ENCODE results near the gene BNC2.

BNC2 gene

DNA sequence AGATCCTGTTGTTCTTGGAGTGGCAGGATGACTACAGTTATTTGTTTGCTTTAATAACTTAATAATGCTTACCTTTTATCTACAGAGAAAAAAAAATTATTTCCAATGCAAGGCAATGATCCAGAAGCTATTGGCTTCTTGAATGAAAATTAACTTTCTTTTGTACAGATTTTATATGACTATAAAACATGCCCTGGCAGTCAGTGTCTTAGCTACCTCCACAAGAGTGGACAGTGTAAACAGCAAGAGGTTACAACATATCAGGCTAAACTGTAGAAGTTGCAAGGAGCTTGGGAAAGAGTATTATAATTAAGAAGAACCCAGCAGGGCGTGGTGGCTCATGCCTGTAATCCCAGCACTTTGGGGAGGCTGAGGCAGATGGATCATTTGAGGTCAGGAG, 49.1 kb downstream of the BNC2 start:
- POLR2A ChIA-PET: no interaction called here
- no peak for DNase-seq (ENCODE audit: extremely low spot score)
- no peak for TF ChIP-seq HDGF (IDR thresholded peaks at IDR 0.05; ENCODE audit: borderline replicate concordance)
- no peak for TF ChIP-seq PKNOX1 (IDR thresholded peaks at IDR 0.05)
- no peak for TF ChIP-seq SUZ12 (IDR thresholded peaks at IDR 0.05)
- TF ChIP-seq BHLHE40 (IDR thresholded peaks at IDR 0.05; ENCODE audit: borderline replicate concordance): no peak
- no peak for TF ChIP-seq ZNF384 (IDR thresholded peaks at IDR 0.05)
- TF ChIP-seq FOXK2 (IDR thresholded peaks at IDR 0.05): no peak
- TF ChIP-seq LEF1 (IDR thresholded peaks at IDR 0.05; ENCODE audit: borderline replicate concordance): no peak
- TF ChIP-seq FOXA1 (IDR thresholded peaks at IDR 0.05): no peak
- TF ChIP-seq CTBP1 (IDR thresholded peaks at IDR 0.05; ENCODE audit: borderline replicate concordance): no peak
- no peak for TF ChIP-seq L3MBTL2 (conservative IDR thresholded peaks at IDR 0.05)
- CTCF ChIA-PET: no interaction called here

DNA sequence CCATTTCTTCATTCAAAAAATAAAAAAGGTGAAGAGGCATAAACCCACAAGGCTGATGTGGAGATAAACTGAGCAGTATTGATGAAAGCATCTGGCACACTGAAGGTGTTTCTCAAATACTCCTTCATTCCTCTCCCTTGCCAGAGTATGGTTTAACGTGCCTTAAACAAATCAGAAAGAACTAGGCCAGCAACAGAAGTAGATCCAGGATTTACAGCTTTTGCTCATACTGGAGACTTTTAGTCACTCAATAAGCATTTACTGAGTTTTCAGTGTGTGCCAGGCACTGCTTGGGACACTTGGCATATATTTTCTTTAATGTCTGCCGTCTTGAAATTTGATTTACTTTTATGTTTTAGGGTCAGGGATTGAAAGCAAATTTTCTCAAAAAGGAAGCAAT, 53.0 kb downstream of the BNC2 start:
- no peak for TF ChIP-seq LEF1 (IDR thresholded peaks at IDR 0.05; ENCODE audit: borderline replicate concordance)
- no peak for TF ChIP-seq ZNF384 (IDR thresholded peaks at IDR 0.05)
- TF ChIP-seq ELF4 (IDR thresholded peaks at IDR 0.05): no peak
- TF ChIP-seq PKNOX1 (IDR thresholded peaks at IDR 0.05): no peak
- ChIA-PET POLR2A (no interaction called here), CTCF (no interaction called here)
- no peak for DNase-seq (ENCODE audit: extremely low spot score)

GRCh38 chr9:16817002-16817401, 53.5 kb downstream of the BNC2 start:
- no peak for TF ChIP-seq NFRKB (IDR thresholded peaks at IDR 0.05)
- TF ChIP-seq BHLHE40 (IDR thresholded peaks at IDR 0.05; ENCODE audit: borderline replicate concordance): no peak
- no peak for TF ChIP-seq ZNF384 (IDR thresholded peaks at IDR 0.05)
- no peak for TF ChIP-seq PKNOX1 (IDR thresholded peaks at IDR 0.05)
- TF ChIP-seq SP1 (IDR thresholded peaks at IDR 0.05): no peak
- no peak for TF ChIP-seq FOXA1 (IDR thresholded peaks at IDR 0.05)
- no peak for TF ChIP-seq FOXM1 (IDR thresholded peaks at IDR 0.05; ENCODE audit: borderline replicate concordance)
- TF ChIP-seq SUZ12 (IDR thresholded peaks at IDR 0.05): no peak
- TF ChIP-seq ARNT (IDR thresholded peaks at IDR 0.05): no peak
- TF ChIP-seq CTBP1 (IDR thresholded peaks at IDR 0.05; ENCODE audit: borderline replicate concordance): no peak
- no peak for TF ChIP-seq HDGF (IDR thresholded peaks at IDR 0.05; ENCODE audit: borderline replicate concordance)
- TF ChIP-seq L3MBTL2 (conservative IDR thresholded peaks at IDR 0.05): no peak
- CTCF ChIA-PET: no interaction called here
- POLR2A ChIA-PET: no interaction called here
- no peak for DNase-seq (ENCODE audit: extremely low spot score)

DNA sequence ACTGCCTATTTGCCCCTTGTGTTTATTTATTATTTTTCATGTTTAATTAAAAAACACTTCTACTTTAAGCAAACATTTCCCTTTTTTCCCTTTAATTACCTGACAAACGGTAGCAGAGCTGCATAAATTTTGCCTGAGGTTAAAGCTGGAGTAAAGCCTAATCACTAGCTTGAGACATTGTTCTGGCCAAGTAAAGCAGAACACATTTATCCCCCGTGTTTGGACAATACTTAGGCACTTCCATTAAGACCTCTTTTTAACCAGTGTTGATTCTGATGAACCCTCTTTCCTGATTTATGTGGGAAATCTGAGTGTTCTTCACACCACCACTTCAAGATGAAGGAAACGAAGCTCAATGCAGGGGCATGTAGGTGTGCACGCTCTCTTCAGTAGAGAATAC, 54.5 kb downstream of the BNC2 start:
- CTCF ChIA-PET: no interaction called here
- no peak for DNase-seq (ENCODE audit: extremely low spot score)
- TF ChIP-seq FOXK2 (IDR thresholded peaks at IDR 0.05): no peak
- POLR2A ChIA-PET: no interaction called here

DNA sequence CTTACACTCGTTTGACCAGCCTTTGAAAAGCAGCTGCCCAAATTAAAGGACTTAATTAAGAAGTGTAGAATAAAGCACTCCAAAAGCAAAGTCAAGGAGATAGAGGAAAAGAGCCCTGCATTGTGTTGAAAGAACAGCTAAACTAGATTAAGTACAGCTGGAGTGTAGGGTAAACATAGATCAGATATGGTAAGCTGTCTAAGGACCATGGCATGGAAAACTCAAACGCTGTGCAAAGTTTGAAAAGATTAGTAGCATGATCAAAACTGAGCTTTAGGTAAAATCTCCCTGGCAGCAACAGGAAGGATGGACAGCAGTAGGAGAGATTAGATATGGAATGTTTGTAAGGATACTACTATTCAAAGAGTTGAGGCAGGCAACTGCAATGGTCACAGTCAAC, 55.4 kb downstream of the BNC2 start:
- TF ChIP-seq TARDBP (IDR thresholded peaks at IDR 0.05): no peak
- TF ChIP-seq L3MBTL2 (conservative IDR thresholded peaks at IDR 0.05): no peak
- POLR2A ChIA-PET: no interaction called here
- DNase-seq (ENCODE audit: extremely low spot score): no peak
- CTCF ChIA-PET: no interaction called here

- TF ChIP-seq ZNF384 (IDR thresholded peaks at IDR 0.05): no peak
- CTCF ChIA-PET: interaction anchor here (0.6 kb wide), 1 partner anchor 10 kb away, joined by 3 read pairs; no protein-coding TSS in a partner anchor
- POLR2A ChIA-PET: no interaction called here
- no peak for DNase-seq (ENCODE audit: extremely low spot score)
Measured at GRCh38 chr9:16813838-16814237, 56.6 kb downstream of the BNC2 start.

GRCh38 chr9:16811987-16812685, 58.3 kb downstream of the BNC2 start:
- no peak for DNase-seq (ENCODE audit: extremely low spot score)
- TF ChIP-seq LEF1 (IDR thresholded peaks at IDR 0.05; ENCODE audit: borderline replicate concordance): no peak
- no peak for TF ChIP-seq FOXM1 (IDR thresholded peaks at IDR 0.05; ENCODE audit: borderline replicate concordance)
- POLR2A ChIA-PET: no interaction called here
- CTCF ChIA-PET: no interaction called here

GRCh38 chr9:16809912-16810610, 60.4 kb downstream of the BNC2 start:
- DNase-seq (ENCODE audit: extremely low spot score): no peak
- ChIA-PET CTCF (no interaction called here), POLR2A (no interaction called here)
- TF ChIP-seq ARNT (IDR thresholded peaks at IDR 0.05): no peak
- no peak for TF ChIP-seq NFRKB (IDR thresholded peaks at IDR 0.05)
- TF ChIP-seq ELF4 (IDR thresholded peaks at IDR 0.05): no peak
- TF ChIP-seq ZNF384 (IDR thresholded peaks at IDR 0.05): no peak
- TF ChIP-seq HDGF (IDR thresholded peaks at IDR 0.05; ENCODE audit: borderline replicate concordance): no peak
- no peak for TF ChIP-seq SP1 (IDR thresholded peaks at IDR 0.05)
- no peak for TF ChIP-seq LEF1 (IDR thresholded peaks at IDR 0.05; ENCODE audit: borderline replicate concordance)
- no peak for TF ChIP-seq FOXA1 (IDR thresholded peaks at IDR 0.05)
- no peak for TF ChIP-seq TARDBP (IDR thresholded peaks at IDR 0.05)
- no peak for TF ChIP-seq FOXM1 (IDR thresholded peaks at IDR 0.05; ENCODE audit: borderline replicate concordance)
- TF ChIP-seq SUZ12 (IDR thresholded peaks at IDR 0.05): no peak
- no peak for TF ChIP-seq CTBP1 (IDR thresholded peaks at IDR 0.05; ENCODE audit: borderline replicate concordance)
- TF ChIP-seq L3MBTL2 (conservative IDR thresholded peaks at IDR 0.05): no peak
- TF ChIP-seq FOXK2 (IDR thresholded peaks at IDR 0.05): no peak
